ENCODE data around the gene SHLD1. TPM values are rescaled to one million over a fixed set of nuclear protein-coding genes. Genes with fewer than 3 reads are reported as not detected.
"Not testable (repeated sequence)": the region's sequence is repeated elsewhere in the genome, so short reads cannot be mapped to it uniquely, and the experiment has no call there.

The SHLD1 gene
- polyA plus RNA-seq, 4 donors = 7.9 to 12.8 (median 10.8) TPM

GRCh38 chr20:5779071-5779900 lies 29.1 kb downstream of the SHLD1 start:
- DNase-seq (ENCODE audit: low read depth in 4 of 4, low spot score in 3 of 4) = no peak

- DNase-seq (ENCODE audit: low read depth in 4 of 4, low spot score in 3 of 4) = no peak
Measured at GRCh38 chr20:5780846-5781217, 30.6 kb downstream of the SHLD1 start.

- not testable (repeated sequence) for DNase-seq (ENCODE audit: low read depth in 4 of 4, low spot score in 3 of 4)
Measured at GRCh38 chr20:5781367-5781766, 31.2 kb downstream of the SHLD1 start.

- DNase-seq (ENCODE audit: low read depth in 4 of 4, low spot score in 3 of 4) = no peak
Measured at GRCh38 chr20:5781798-5782750, 31.9 kb downstream of the SHLD1 start.

GRCh38 chr20:5784735-5785134 lies 34.5 kb downstream of the SHLD1 start:
- no peak for DNase-seq (ENCODE audit: low read depth in 4 of 4, low spot score in 3 of 4)

GRCh38 chr20:5785146-5785545 lies 34.9 kb downstream of the SHLD1 start:
- no peak for DNase-seq (ENCODE audit: low read depth in 4 of 4, low spot score in 3 of 4)

GRCh38 chr20:5786930-5787795 lies 37.0 kb downstream of the SHLD1 start:
- DNase-seq (ENCODE audit: low read depth in 4 of 4, low spot score in 3 of 4) = no peak

GRCh38 chr20:5787796-5788165 lies 37.6 kb downstream of the SHLD1 start:
- no peak for DNase-seq (ENCODE audit: low read depth in 4 of 4, low spot score in 3 of 4)

GRCh38 chr20:5788385-5788895 lies 38.2 kb downstream of the SHLD1 start:
- DNase-seq (ENCODE audit: low read depth in 4 of 4, low spot score in 3 of 4) = peak; percentile 69 to 74 (median 72)

- DNase-seq (ENCODE audit: low read depth in 4 of 4, low spot score in 3 of 4) = no peak
Measured at GRCh38 chr20:5789827-5790226, 39.6 kb downstream of the SHLD1 start.

GRCh38 chr20:5793916-5794315 lies 43.7 kb downstream of the SHLD1 start:
- DNase-seq (ENCODE audit: low read depth in 4 of 4, low spot score in 3 of 4) = no peak

- DNase-seq (ENCODE audit: low read depth in 4 of 4, low spot score in 3 of 4) = no peak
Measured at GRCh38 chr20:5796331-5797040, 46.3 kb downstream of the SHLD1 start.

GRCh38 chr20:5797165-5797564 lies 47.0 kb downstream of the SHLD1 start:
- no peak for DNase-seq (ENCODE audit: low read depth in 4 of 4, low spot score in 3 of 4)

GRCh38 chr20:5797843-5798462 lies 47.8 kb downstream of the SHLD1 start:
- no peak for DNase-seq (ENCODE audit: low read depth in 4 of 4, low spot score in 3 of 4)

GRCh38 chr20:5803754-5804303 lies 53.6 kb downstream of the SHLD1 start:
- DNase-seq (ENCODE audit: low read depth in 4 of 4, low spot score in 3 of 4) = not testable (repeated sequence)

GRCh38 chr20:5806457-5807263 lies 56.5 kb downstream of the SHLD1 start:
- DNase-seq (ENCODE audit: low read depth in 4 of 4, low spot score in 3 of 4) = no peak

- DNase-seq (ENCODE audit: low read depth in 4 of 4, low spot score in 3 of 4) = no peak
Measured at GRCh38 chr20:5807431-5807830, 57.2 kb downstream of the SHLD1 start.

GRCh38 chr20:5808901-5809300 lies 58.7 kb downstream of the SHLD1 start:
- no peak for DNase-seq (ENCODE audit: low read depth in 4 of 4, low spot score in 3 of 4)

All from right renal pelvis (tissue), 4 donors.